ENCODE measurements around the gene NSRP1.

DNA sequence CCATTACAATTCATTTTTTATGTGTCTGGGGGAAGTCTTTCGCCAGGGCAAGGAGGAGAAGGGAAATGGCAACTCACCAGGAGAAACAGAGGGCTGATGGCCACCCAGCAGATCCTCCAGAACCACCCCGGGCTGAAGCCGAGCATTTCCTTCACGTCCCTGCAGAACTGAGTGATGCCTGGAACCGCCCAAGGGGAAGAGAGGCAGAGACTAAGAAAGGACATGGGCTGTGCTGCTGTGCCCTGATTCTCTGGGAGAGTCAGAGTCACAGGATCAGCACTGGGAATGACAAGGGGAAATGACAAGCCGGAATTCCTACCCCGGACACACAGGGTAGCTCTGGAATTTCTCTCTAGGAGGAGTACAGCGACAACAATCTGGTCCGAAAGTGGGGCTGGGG lies 91.0 kb downstream of the NSRP1 start:
- TF ChIP-seq, protein P1, sequence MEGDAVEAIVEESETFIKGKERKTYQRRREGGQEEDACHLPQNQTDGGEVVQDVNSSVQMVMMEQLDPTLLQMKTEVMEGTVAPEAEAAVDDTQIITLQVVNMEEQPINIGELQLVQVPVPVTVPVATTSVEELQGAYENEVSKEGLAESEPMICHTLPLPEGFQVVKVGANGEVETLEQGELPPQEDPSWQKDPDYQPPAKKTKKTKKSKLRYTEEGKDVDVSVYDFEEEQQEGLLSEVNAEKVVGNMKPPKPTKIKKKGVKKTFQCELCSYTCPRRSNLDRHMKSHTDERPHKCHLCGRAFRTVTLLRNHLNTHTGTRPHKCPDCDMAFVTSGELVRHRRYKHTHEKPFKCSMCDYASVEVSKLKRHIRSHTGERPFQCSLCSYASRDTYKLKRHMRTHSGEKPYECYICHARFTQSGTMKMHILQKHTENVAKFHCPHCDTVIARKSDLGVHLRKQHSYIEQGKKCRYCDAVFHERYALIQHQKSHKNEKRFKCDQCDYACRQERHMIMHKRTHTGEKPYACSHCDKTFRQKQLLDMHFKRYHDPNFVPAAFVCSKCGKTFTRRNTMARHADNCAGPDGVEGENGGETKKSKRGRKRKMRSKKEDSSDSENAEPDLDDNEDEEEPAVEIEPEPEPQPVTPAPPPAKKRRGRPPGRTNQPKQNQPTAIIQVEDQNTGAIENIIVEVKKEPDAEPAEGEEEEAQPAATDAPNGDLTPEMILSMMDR (IDR thresholded peaks at IDR 0.05): no peak
- no peak for TF ChIP-seq POLR2A (IDR thresholded peaks at IDR 0.05)
